GM12878 (cell line): ENCODE data around the gene NRBF2.

Experiments
- CEBPZ ChIP-seq: fragments of 150-350 bp; IDR thresholded peaks from 2 replicates; pipeline ENCODE4 v1.6.1; 2016; ENCODE audit warnings: low read depth, low read length
- CTCF ChIP-seq, 3 experiments: IDR thresholded peaks in 2 of 3; conservative IDR thresholded peaks in 1 of 3; 2 replicates each; pipeline ENCODE4 v1.5.1; 2011; ENCODE audit warnings: low read depth in 3 of 3, low read length in 3 of 3, mild to moderate bottlenecking in 3 of 3, control low read depth in 2 of 3, moderate library complexity in 2 of 3, inconsistent platforms in 1 of 3, mixed read lengths in 1 of 3; ENCODE audit not compliant: control insufficient read depth in 2 of 3, insufficient read depth in 1 of 3; ENCODE audit errors: extremely low read depth in 1 of 3
- EP300 ChIP-seq, 2 experiments: fragments of 150-350 bp in 1 of 2; IDR thresholded peaks; 2 replicates each; pipeline ENCODE4 v1.6.1; 2011 to 2012; ENCODE audit warnings: low read depth in 2 of 2, low read length in 2 of 2, borderline replicate concordance in 1 of 2, improper control_type of control experiment in 1 of 2, inconsistent platforms in 1 of 2; ENCODE audit not compliant: control insufficient read depth in 1 of 2
- ETV6 ChIP-seq, 2 experiments: fragments of 450-650 bp in 1 of 2; IDR thresholded peaks in 1 of 2; conservative IDR thresholded peaks in 1 of 2; 2 replicates each; pipeline ENCODE4 v1.6.1; 2014; ENCODE audit warnings: antibody characterized with exemption in 1 of 2, borderline replicate concordance in 1 of 2, low read depth in 1 of 2, mild to moderate bottlenecking in 1 of 2, moderate library complexity in 1 of 2
- FOS ChIP-seq: IDR thresholded peaks from 3 replicates; pipeline ENCODE4 v1.6.1; 2011; ENCODE audit warnings: borderline replicate concordance; ENCODE audit not compliant: insufficient read length; ENCODE audit errors: extremely low read depth
- JUND ChIP-seq: IDR thresholded peaks from 2 replicates; pipeline ENCODE4 v1.6.1; 2012; ENCODE audit warnings: low read depth, mild to moderate bottlenecking, low read length, improper control_type of control experiment, moderate library complexity
- MTA2 ChIP-seq: fragments of 450-650 bp; IDR thresholded peaks from 2 replicates; pipeline ENCODE4 v1.6.1; 2016; ENCODE audit warnings: low read depth, mild to moderate bottlenecking, moderate library complexity
- NFXL1 ChIP-seq: fragments of 450-650 bp; IDR thresholded peaks from 2 replicates; pipeline ENCODE4 v1.6.1; 2017; ENCODE audit warnings: antibody characterized with exemption, mild to moderate bottlenecking, borderline replicate concordance
- POLR2AphosphoS5 ChIP-seq: IDR thresholded peaks from 2 replicates; pipeline ENCODE4 v1.6.1; 2011; ENCODE audit warnings: mild to moderate bottlenecking, low read length, inconsistent platforms
- ZNF384 ChIP-seq: IDR thresholded peaks from 2 replicates; pipeline ENCODE4 v1.6.1; 2012; ENCODE audit warnings: low read depth, mild to moderate bottlenecking, low read length, improper control_type of control experiment, borderline replicate concordance

GRCh38 chr10:63175534-63175933, 42.4 kb downstream of the NRBF2 start:
- TF ChIP-seq NFXL1 (no peak), POLR2AphosphoS5 (no peak), EP300 (IDR thresholded peaks at IDR 0.05; ENCODE audit: borderline replicate concordance in 1 of 2, control insufficient read depth in 1 of 2, low read depth in 2 of 2, low read length in 2 of 2) (no peak), ETV6 (conservative IDR thresholded peaks at IDR 0.05 in 1 of 2, IDR thresholded peaks at IDR 0.05 in 1 of 2; ENCODE audit: borderline replicate concordance in 1 of 2, low read depth in 1 of 2) (no peak), CEBPZ (no peak), ZNF384 (no peak), JUND (no peak), CTCF (IDR thresholded peaks at IDR 0.05 in 2 of 3, conservative IDR thresholded peaks at IDR 0.05 in 1 of 3; ENCODE audit: control insufficient read depth in 2 of 3, extremely low read depth in 1 of 3, insufficient read depth in 1 of 3, low read depth in 3 of 3, low read length in 3 of 3) (no peak), FOS (no peak), MTA2 (no peak)
